HL-60 (cell line): Measurements from ENCODE around the gene ADCY5.

Source experiments
- DNase-seq, 2 experiments: peaks; one replicate each; pipeline ENCODE4 v3.0.0-alpha.2; 2010 to 2020; ENCODE audit warnings: low read depth in 1 of 2, low spot score in 1 of 2
- H3K27ac ChIP-seq: fragments of 250-450 bp; sonication (Bioruptor Pico); replicated peaks from 2 replicates; pipeline ENCODE4 v1.5.1; 2020; ENCODE audit warnings: mild to moderate bottlenecking, moderate library complexity
- H3K27me3 ChIP-seq: fragments of 250-450 bp; sonication (Bioruptor Pico); 2 replicates; pipeline ENCODE4 v1.5.1; 2021; ENCODE audit warnings: mild to moderate bottlenecking, moderate library complexity; ENCODE audit not compliant: insufficient read depth, poor library complexity, severe bottlenecking
- H3K4me3 ChIP-seq: replicated peaks from 2 replicates; pipeline ENCODE4 v1.5.1; 2011; ENCODE audit warnings: mild to moderate bottlenecking, control low read depth, low read length; ENCODE audit not compliant: insufficient read depth
- CTCF ChIP-seq: IDR thresholded peaks from one replicate; pipeline ENCODE4 v1.5.1; 2011; ENCODE audit warnings: low read length, control low read depth, inconsistent platforms; ENCODE audit not compliant: insufficient read depth
- GABPA ChIP-seq: IDR thresholded peaks from 2 replicates; pipeline ENCODE4 v1.6.1; 2012; ENCODE audit warnings: low read depth
- POLR2AphosphoS5 ChIP-seq: IDR thresholded peaks from 2 replicates; pipeline ENCODE4 v1.6.1; 2012; ENCODE audit warnings: low read depth
- REST ChIP-seq: IDR thresholded peaks from 2 replicates; pipeline ENCODE4 v1.6.1; 2012; ENCODE audit warnings: low read depth; ENCODE audit not compliant: insufficient replicate concordance
- SPI1 ChIP-seq: IDR thresholded peaks from 2 replicates; pipeline ENCODE4 v1.6.1; 2012; ENCODE audit warnings: low read depth, mild to moderate bottlenecking, borderline replicate concordance

Gene ADCY5

GRCh38 chr3:123296261-123296660 is 152.6 kb downstream of the ADCY5 start:
- DNase-seq, result no peak
- TF ChIP-seq POLR2AphosphoS5 (no peak), SPI1 (no peak), REST (no peak), CTCF (no peak), GABPA (no peak)
- no peak overlapping the region for H3K4me3 ChIP-seq
- H3K27me3 ChIP-seq, result no peaks in the 10 kb centered on the region
- no peak overlapping the region for H3K27ac ChIP-seq

GRCh38 chr3:123295901-123296250 is 153.0 kb downstream of the ADCY5 start:
- Histone ChIP-seq H3K27me3 (no peaks in the 10 kb centered on the region), H3K27ac (no peak overlapping the region), H3K4me3 (no peak overlapping the region)
- DNase-seq, result no peak
- TF ChIP-seq CTCF (no peak), POLR2AphosphoS5 (no peak), REST (no peak), SPI1 (no peak), GABPA (no peak)

GRCh38 chr3:123295171-123295900 is 153.6 kb downstream of the ADCY5 start:
- H3K27ac ChIP-seq, result no peak overlapping the region
- no peak overlapping the region for H3K4me3 ChIP-seq
- no peak for DNase-seq
- H3K27me3 ChIP-seq, result no peaks in the 10 kb centered on the region
- TF ChIP-seq GABPA (no peak), CTCF (no peak), SPI1 (no peak), REST (no peak), POLR2AphosphoS5 (no peak)
